ENCODE measurements around the gene ALK.

Gene ALK

GRCh38 chr2:29525921-29526320, 395.5 kb downstream of the ALK start:
- DNase-seq, result no peak

- no peak for DNase-seq
These were observed 396.7 kb downstream of the ALK start for GRCh38 chr2:29524652-29525051.

DNA sequence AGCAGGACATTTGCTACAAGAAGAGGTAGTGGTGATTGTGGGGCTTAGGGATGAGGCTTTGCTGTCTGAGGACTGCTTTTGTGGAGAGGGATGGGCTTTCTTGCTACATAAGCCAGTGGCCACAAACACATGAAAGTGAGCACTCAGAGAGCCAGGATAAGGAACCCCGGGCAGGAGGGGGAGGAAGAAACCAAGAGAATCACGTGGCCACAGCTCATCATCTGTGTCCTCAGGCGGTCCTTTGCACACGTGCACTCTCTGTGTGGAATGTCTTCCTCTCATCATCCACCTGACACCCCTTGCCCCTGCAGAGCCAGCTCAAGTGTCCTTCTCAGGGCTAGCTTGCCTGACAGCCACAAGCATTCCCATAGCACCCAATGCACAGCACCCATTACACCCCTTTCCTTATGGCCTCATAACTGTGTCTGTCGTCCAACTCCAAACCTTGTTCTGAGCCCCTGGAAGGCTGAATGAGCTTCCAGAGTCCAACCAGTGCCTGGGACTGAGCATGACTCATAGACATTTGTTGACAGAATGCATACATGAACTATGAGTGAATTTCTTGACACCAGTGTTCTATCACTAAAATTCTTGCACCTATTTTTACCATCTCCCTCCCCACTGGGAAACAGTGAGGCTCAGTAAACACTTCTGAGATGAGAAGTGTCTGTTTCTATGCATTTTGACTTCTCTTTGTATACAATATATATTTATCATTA, 398.3 kb downstream of the ALK start:
- no peak for DNase-seq

DNA sequence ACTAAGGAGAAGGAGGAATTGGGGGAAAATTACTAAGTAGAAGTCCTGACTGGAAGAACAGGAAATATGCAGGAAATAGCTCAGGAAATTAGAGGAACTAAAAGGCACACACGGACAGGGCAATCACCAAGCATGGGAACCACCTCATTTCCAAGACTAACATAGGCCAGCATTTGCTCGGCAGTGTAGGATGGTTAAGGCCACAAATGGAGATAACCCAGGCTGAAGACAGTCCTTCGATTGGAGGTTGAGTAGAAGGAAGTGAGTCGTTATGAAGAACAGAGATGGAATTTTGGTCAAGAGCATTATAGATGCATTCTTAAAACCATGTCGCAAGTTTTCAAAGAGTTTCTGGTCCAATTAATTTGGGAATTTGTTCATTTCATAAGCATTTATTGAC, 401.4 kb downstream of the ALK start:
- no peak for DNase-seq

DNA sequence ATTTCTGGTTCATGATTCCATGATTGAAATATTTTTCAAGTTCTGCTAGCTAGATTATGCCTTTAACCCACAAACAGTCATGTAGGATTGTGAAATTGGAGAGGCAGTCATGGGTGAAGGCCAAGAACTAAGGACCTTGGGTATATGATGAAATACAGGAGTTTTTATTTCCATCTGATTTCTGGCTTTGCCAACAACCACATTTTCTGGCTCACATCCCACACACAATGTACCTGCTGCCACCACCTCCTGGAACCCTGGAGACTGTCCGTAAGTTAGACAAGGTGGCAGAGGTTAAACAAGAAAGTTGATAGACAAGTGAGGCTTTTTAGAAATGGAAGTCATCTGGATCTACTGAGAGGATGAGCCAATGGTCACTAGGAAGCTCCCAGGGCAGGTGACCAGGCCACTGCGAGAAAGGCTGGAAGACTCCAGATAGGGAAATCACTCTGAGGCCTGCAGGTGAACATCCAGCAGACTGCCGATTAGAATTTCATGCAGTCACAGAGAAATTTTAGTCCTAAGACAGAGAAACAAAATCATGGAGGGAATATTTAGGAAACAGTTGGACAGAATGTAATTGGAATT, 402.0 kb downstream of the ALK start:
- no peak for DNase-seq

- DNase-seq, result no peak
These were observed 402.6 kb downstream of the ALK start for GRCh38 chr2:29518646-29519337.

GRCh38 chr2:29518010-29518409, 403.4 kb downstream of the ALK start:
- DNase-seq, result no peak

DNA sequence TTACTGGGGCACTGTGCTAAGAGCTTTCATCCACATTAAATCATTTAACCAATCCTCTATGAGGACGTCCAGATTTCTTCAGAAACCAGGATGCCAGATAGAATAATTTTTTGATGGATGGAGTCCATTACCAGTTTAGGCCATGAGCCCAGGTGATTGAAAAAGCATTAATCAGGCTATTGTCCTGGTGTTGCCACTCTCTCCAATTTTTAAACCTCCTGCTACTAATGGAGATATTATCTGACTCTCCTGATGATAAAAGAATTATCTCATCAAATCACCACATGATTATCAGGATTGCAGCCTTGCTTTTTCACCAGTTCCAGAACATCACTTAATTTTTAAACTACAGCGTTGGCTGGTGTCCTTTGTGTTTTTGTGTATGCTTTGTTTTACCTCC, 404.0 kb downstream of the ALK start:
- DNase-seq, result no peak

DNA sequence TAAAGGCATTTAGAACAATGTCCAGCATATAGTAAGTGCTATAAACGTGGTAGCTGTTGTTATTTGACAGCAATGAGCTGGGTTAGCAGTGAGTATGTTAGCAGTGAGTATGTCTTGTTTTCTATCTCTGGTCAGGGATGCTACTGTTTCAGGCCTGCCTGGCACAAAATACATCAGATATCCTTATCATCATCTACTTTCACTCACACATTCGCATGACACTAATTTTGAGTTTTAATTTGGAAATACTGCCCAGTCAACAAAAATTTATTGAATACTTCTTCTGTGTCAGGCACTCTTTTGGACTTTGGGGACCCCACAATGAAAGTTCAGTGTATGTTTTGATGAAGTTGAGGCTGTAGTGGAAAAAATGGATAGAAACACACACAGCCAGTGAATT, 404.6 kb downstream of the ALK start:
- no peak for DNase-seq

DNA sequence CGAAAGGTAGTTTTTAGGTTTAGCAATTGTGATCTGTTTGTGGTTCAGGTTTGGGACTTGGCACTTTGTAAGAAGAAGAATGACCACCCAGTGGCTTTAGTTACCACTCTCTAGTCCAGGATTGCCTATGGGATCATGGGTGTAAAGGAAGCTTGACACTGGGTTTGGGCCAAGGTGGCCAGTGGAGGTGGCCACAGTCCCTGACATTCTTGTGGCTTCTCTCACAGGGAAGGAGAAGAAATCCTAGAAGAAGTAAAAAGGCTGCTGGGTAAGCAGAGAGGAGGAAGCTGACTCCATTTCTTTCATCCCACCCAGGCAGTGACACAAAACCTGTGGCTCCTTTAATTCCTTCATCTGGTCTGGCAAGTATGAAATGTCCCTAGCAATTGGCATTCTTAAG, 411.5 kb downstream of the ALK start:
- DNase-seq, result no peak

GRCh38 chr2:29509397-29509796, 412.0 kb downstream of the ALK start:
- no peak for DNase-seq

GRCh38 chr2:29504746-29505145, 416.6 kb downstream of the ALK start:
- DNase-seq, result no peak

DNA sequence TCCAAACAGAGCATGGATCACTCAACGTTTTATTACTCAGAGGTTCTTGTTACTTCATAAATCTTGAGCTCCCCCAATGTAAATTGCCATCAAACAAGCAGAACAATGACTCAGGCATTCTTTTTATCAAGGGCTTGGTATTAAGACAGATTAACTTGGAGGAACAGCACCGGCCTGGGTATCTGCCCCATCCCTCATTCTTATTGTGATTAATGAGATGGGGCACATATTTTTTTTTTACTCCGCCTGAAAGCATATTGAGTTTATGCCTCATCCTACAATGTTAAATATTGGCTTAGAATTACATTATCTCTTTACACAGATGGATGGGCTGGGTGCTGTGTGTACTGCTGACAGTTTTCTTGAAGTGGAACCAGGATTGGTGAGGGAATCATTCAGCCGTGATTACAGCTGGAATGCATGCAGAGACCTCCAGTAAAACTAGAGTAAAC, 418.9 kb downstream of the ALK start:
- no peak for DNase-seq

- no peak for DNase-seq
These were observed 424.0 kb downstream of the ALK start for GRCh38 chr2:29497375-29497774.

GRCh38 chr2:29496198-29496597, 425.2 kb downstream of the ALK start:
- no peak for DNase-seq

DNA sequence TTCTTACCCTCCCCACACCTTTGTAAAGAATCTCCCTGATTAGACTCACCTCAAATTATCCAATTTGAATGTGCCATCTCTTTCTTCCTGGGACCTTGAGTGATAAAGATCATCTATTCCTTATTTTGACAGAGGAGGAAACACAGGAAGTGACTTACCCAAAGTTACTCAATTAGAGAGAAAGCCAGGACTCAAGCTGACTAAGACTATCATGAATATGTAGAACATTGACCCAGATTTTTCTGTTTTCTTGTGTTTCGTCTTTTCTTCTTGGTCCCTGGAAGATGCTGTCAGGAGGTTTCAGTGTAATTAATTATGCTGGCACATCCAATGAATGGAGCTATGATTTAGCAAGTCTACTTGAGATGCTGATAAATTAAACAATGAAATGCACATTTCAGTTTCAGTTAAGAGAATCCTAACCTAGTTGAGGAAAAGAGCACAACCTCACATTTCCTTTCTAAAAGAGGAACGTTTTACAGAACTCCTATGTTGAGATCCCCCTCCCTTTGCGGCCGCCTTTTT, 425.8 kb downstream of the ALK start:
- no peak for DNase-seq

DNA sequence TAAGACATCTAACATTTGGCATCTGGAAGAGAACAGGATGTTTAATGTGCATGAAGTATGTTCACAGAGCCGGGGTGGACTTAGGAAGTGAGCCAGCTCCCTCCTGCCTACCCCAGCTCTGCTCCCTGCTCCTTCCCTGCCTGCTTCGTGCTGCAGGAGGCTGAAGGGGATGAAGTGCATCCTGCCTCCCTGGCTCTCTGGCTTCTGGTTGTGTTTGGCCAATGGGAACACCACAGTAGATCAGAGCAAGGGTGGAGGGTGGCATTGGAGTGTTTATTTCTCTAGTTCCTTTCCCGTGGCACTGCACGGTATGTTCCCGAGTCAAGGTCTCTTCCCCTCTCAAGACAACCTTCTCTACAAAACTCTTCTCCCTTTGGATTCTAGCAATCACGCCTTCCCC, 426.3 kb downstream of the ALK start:
- no peak for DNase-seq

GRCh38 chr2:29492701-29493100, 428.7 kb downstream of the ALK start:
- no peak for DNase-seq

DNA sequence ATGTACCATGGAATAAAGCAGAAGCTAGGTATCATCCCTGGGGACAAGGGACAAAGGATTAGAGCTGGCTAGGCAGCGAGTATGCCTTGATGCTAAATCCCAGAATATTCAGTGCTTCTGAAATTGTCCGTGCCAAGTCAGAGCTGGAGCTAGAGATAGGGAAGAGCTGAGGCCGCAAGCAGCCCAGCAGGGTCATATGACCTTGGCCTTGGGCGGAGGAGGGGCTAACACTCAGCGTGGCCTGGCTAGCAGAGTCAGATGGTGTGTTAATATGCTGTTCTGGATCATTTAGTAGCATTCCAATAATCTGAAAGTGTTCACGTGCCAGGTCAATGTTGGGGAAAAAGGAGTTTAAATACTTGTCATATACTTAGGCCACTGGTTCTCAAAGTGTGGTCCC, 431.3 kb downstream of the ALK start:
- DNase-seq, result no peak

DNA sequence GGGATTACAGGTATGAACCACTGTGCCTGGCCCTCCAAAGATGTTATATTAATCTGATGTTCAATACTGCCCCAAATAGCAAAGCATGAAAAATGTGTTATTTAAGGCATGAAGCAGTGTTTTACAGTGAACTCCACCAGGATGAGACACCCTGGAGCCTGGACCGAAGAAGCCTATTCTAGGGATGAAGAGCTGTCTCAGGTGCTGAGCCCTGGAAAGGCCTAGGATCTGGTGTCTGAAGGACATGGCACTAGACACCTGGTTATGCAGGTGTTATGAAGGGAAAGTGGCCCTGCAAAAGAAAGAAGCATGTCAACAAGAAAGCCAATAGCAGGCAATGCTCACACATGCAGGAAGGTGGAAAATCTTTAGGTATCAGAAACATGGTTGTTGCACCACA, 431.8 kb downstream of the ALK start:
- no peak for DNase-seq

DNA sequence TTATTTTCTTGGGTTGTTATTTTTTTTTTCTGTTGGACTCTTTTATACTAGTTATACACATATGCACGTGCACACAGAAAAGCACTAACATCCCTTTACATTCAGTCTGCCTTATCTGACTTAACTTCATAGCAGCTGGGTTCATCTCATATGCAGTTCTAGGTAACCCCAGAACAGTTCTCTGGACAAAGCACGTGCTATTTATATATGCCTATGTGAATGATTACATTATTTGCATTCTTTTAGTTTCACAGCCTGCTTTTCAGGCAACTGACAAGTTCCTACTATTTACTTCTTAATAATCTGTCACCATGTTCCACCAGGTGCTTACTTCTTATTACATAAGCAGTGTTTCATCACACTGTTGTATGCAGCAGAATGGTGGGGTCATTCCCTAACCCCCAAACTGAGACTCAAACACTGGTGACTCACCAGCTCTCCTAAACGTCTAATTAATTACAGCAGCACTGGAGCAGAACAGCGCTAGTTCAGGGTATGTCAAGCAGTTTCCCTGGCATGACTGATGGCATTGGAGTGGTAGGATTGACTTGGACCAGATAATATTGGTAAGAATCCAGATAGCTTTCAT, 433.3 kb downstream of the ALK start:
- no peak for DNase-seq

DNA sequence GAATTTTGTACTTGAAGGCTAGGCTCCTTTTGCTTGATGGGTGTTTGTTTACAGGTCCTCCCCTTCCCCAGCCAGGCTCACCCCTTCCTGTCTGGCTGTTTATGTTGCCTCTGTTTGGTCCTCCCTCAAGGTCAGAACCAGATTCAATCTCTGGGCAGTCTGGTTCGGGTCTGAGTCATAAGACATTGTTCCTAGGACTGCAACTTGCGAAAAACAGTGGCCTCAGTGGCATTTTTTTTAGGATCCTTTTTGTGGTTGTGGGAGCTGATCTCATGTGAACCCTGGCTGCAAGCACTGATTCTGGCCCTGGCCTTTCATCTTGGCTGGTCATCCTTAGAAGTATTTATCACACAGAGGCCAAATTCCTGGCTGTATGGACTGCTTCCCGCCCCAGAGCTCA, 435.8 kb downstream of the ALK start:
- DNase-seq, result no peak

- no peak for DNase-seq
These were observed 436.3 kb downstream of the ALK start for GRCh38 chr2:29485117-29485516.

DNA sequence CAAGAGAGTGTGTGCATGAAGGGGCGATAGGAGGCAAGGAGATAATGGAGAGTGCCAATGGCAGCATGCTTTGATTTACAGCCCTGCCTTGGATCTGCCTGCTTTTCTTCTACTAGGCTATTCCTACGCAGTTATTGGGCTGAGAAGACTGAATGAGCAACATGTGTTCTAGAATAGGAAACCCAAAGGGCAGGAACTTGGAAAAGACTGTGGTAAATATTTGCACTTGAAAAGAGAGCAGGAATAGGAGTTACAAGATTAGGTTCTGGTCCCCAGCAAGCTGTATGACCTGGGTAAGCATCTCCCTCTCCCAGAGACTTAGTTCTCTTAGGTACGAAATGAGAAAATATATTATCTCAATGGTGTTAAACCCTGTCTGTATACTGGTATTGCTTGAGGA, 438.5 kb downstream of the ALK start:
- no peak for DNase-seq
